ENCODE data around the gene PTPN2. TPM values are rescaled to one million over a fixed set of nuclear protein-coding genes. Genes with fewer than 3 reads are reported as not detected.

The PTPN2 gene
- polyA plus RNA-seq, 2 of the 4 experiments (the other 2 are of a cell fraction): 23.0 to 32.4 TPM

GRCh38 chr18:12862467-12862866 is 21.6 kb downstream of the PTPN2 start:
- ATAC-seq (no peak), FAIRE-seq (no peak), DNase-seq (ENCODE audit: low read depth in 1 of 2, low spot score in 1 of 2) (no peak)
- WGBS (ENCODE audit: missing lambda C conversion rate): 49% methylated on average over 2 of the region's 2 CpGs
- Histone ChIP-seq H3K4me1 (peaks cover 17% of the 10 kb centered on the region; the same call in 2 of the 3 replicates), H3K9me3 (no peaks in the 10 kb centered on the region), H3K27ac (no peak overlapping the region; a peak in 1 of 6 replicates), H3K4me3 (no peak overlapping the region), H3K4me2 (0 out of 3 replicates have a peak overlapping the region, but pooled peaks have one; percentile 26)
- ChIA-PET CTCF (interaction anchor here (0.7 kb wide), 1 partner anchor 20 kb away, joined by 3 read pairs; no protein-coding TSS in a partner anchor), POLR2A (interaction anchor here (0.8 to 2.7 kb wide), 2 partner anchors 13 to 21 kb away, joined by 3 to 23 read pairs; partner anchors contain the start of gene PTPN2)
- TF ChIP-seq EP300 (IDR thresholded peaks at IDR 0.05): no peak

DNA sequence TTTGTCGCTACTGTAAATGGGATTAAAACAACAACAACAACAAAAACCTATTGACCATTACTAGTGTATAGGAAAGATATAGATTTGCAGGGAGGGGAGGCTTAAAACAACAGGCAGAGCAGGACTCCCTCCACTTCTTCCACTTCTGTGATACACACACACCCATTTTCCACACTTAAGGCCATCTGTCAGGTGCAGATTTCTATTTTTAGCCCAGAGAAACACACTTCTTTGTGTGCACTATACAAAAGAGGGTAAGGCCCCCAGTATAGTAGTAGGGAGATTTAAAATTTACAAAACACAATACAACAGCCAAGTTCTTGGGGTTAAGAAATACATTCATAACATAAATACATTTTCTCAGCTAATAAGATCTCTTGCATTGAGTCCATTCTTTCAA is 22.4 kb downstream of the PTPN2 start:
- no peak overlapping the region for H3K4me3 ChIP-seq
- ChIA-PET CTCF (no interaction called here), POLR2A (interaction anchor here (0.8 to 2.7 kb wide), 2 partner anchors 12 to 22 kb away, joined by 3 to 23 read pairs; partner anchors contain the start of gene PTPN2)
- no peak overlapping the region for H3K27ac ChIP-seq
- ATAC-seq (no peak), FAIRE-seq (no peak), DNase-seq (ENCODE audit: low read depth in 1 of 2, low spot score in 1 of 2) (no peak)
- no peak overlapping the region for H3K4me2 ChIP-seq
- TF ChIP-seq, protein P1, sequence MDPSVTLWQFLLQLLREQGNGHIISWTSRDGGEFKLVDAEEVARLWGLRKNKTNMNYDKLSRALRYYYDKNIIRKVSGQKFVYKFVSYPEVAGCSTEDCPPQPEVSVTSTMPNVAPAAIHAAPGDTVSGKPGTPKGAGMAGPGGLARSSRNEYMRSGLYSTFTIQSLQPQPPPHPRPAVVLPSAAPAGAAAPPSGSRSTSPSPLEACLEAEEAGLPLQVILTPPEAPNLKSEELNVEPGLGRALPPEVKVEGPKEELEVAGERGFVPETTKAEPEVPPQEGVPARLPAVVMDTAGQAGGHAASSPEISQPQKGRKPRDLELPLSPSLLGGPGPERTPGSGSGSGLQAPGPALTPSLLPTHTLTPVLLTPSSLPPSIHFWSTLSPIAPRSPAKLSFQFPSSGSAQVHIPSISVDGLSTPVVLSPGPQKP (IDR thresholded peaks at IDR 0.05; ENCODE audit: low read depth, low read length): no peak
- TF ChIP-seq CHD2 (IDR thresholded peaks at IDR 0.05; ENCODE audit: low read length, partially characterized antibody): no peak
- TF ChIP-seq RNF2 (IDR thresholded peaks at IDR 0.05; ENCODE audit: borderline replicate concordance, low read depth): no peak
- TF ChIP-seq SMC3 (IDR thresholded peaks at IDR 0.05): no peak
- no peak for TF ChIP-seq RAD21 (conservative IDR thresholded peaks at IDR 0.05 in 1 of 2, IDR thresholded peaks at IDR 0.05 in 1 of 2)
- TF ChIP-seq, protein P2, sequence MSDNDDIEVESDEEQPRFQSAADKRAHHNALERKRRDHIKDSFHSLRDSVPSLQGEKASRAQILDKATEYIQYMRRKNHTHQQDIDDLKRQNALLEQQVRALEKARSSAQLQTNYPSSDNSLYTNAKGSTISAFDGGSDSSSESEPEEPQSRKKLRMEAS (IDR thresholded peaks at IDR 0.05): no peak
- TF ChIP-seq ZFP36 (IDR thresholded peaks at IDR 0.05; ENCODE audit: borderline replicate concordance, partially characterized antibody): no peak
- no peak for TF ChIP-seq HOXB5 (CRISPR knock-in tag; IDR thresholded peaks at IDR 0.05)
- TF ChIP-seq NR3C1 (IDR thresholded peaks at IDR 0.05): no peak
- no peak for TF ChIP-seq EP300 (IDR thresholded peaks at IDR 0.05)
- TF ChIP-seq GATA3 (IDR thresholded peaks at IDR 0.05; ENCODE audit: borderline replicate concordance): no peak
- no peak for TF ChIP-seq BHLHE40 (IDR thresholded peaks at IDR 0.05; ENCODE audit: low read depth, low read length)
- TF ChIP-seq E2F6 (IDR thresholded peaks at IDR 0.05; ENCODE audit: borderline replicate concordance, low read depth): no peak
- no peak for TF ChIP-seq PHF8 (IDR thresholded peaks at IDR 0.05; ENCODE audit: borderline replicate concordance, low read depth)
- TF ChIP-seq FOSB (CRISPR knock-in tag; IDR thresholded peaks at IDR 0.05): no peak
- TF ChIP-seq HES2 (IDR thresholded peaks at IDR 0.05): no peak
- no peak for TF ChIP-seq CEBPB (IDR thresholded peaks at IDR 0.05)
- no peak for TF ChIP-seq CBX8 (IDR thresholded peaks at IDR 0.05)
- TF ChIP-seq ZSCAN20 (CRISPR knock-in tag; IDR thresholded peaks at IDR 0.05): no peak
- TF ChIP-seq ESRRA (IDR thresholded peaks at IDR 0.05; ENCODE audit: borderline replicate concordance, low read length): no peak
- 97% methylated on average over 1 of the region's 1 CpG for WGBS (ENCODE audit: missing lambda C conversion rate)
- H3K9me3 ChIP-seq: no peaks in the 10 kb centered on the region
- H3K4me1 ChIP-seq: peaks cover 17% of the 10 kb centered on the region; the same call in 2 of the 3 replicates

DNA sequence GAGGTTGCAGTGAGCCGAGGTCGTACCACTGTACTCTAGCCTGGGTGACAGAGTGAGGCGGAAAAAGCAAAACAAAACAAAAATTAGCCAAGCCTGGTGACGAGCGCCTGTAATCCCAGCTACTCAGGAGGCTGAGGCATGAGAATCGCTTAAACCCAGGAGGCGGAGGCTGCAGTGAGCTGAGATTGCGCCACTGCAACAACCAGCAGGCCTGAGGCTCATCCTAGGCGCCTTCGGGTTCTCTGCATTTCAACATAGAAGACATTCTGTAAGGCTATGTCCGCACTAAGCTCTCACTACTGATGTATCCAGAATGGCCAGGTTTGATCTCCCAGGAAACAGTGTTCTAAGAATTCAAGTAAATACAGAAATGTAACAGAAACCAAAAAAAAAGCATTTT is 23.5 kb downstream of the PTPN2 start:
- Histone ChIP-seq H3K9me3 (no peaks in the 10 kb centered on the region), H3K4me3 (no peak overlapping the region), H3K4me1 (peaks cover 17% of the 10 kb centered on the region; the same call in 2 of the 3 replicates), H3K27ac (no peak overlapping the region), H3K4me2 (no peak overlapping the region)
- FAIRE-seq (no peak), DNase-seq (ENCODE audit: low read depth in 1 of 2, low spot score in 1 of 2) (no peak), ATAC-seq (no peak)
- WGBS (ENCODE audit: missing lambda C conversion rate): 94% methylated on average over 11 of the region's 11 CpGs
- POLR2A ChIA-PET: interaction anchor here (1.8 kb wide), 1 partner anchor 23 kb away, joined by 6 read pairs; the partner anchor contains the start of gene PTPN2
- CTCF ChIA-PET: interaction anchor here (1.1 kb wide), 1 partner anchor 21 kb away, joined by 3 read pairs; no protein-coding TSS in a partner anchor
- TF ChIP-seq CBX8 (IDR thresholded peaks at IDR 0.05): no peak
- no peak for TF ChIP-seq POLR2AphosphoS2 (conservative IDR thresholded peaks at IDR 0.05; ENCODE audit: low read length)
- no peak for TF ChIP-seq BHLHE40 (IDR thresholded peaks at IDR 0.05; ENCODE audit: low read depth, low read length)
